HG02588 (cell line): ENCODE data around the gene AMHR2.
"Not testable (repeated sequence)": the region's sequence is repeated elsewhere in the genome, so short reads cannot be mapped to it uniquely, and the experiment has no call there.

Experiments
- ATAC-seq: cut with Tn5 transposase; IDR thresholded peaks from one replicate; pipeline ENCODE4 v1.9.1; 2021; ENCODE audit warnings: mild to moderate bottlenecking, moderate library complexity; ENCODE audit not compliant: unreplicated experiment

AMHR2 gene

GRCh38 chr12:53414756-53415417 lies 8.8 kb upstream of the AMHR2 start:
- ATAC-seq = no peak

- not testable (repeated sequence) for ATAC-seq
These were observed 7.8 kb upstream of the AMHR2 start for GRCh38 chr12:53415752-53416389.

GRCh38 chr12:53417291-53417816 lies 6.3 kb upstream of the AMHR2 start:
- ATAC-seq = not testable (repeated sequence)

- ATAC-seq = no peak
These were observed 5.4 kb upstream of the AMHR2 start for GRCh38 chr12:53418221-53418620.

GRCh38 chr12:53419756-53420155 lies 3.9 kb upstream of the AMHR2 start:
- ATAC-seq = no peak

GRCh38 chr12:53422247-53422646 lies 1.4 kb upstream of the AMHR2 start:
- ATAC-seq = not testable (repeated sequence)

- ATAC-seq = no peak
These were observed 1.2 kb downstream of the AMHR2 start for GRCh38 chr12:53424626-53425514.

- no peak for ATAC-seq
These were observed 2.0 kb downstream of the AMHR2 start for GRCh38 chr12:53425515-53426150.

GRCh38 chr12:53427905-53428594 lies 4.4 kb downstream of the AMHR2 start:
- no peak for ATAC-seq

- ATAC-seq = no peak
These were observed 5.1 kb downstream of the AMHR2 start for GRCh38 chr12:53428741-53429140.

- ATAC-seq = no peak
These were observed 6.5 kb downstream of the AMHR2 start for GRCh38 chr12:53430116-53430515.

GRCh38 chr12:53431187-53431586 lies 7.5 kb downstream of the AMHR2 start:
- no peak for ATAC-seq

GRCh38 chr12:53435326-53435725 lies 11.7 kb downstream of the AMHR2 start:
- not testable (repeated sequence) for ATAC-seq

GRCh38 chr12:53439582-53439981 lies 15.9 kb downstream of the AMHR2 start:
- ATAC-seq = not testable (repeated sequence)

- ATAC-seq = peak; percentile 97
These were observed 17.6 kb downstream of the AMHR2 start, which contains the start of gene PRR13 for GRCh38 chr12:53441040-53441833. Gene PRR13 (plus strand): TSS chr12:53441734. CDS start chr12:53442715, 981 bp downstream.

- no peak for ATAC-seq
These were observed 20.3 kb downstream of the AMHR2 start for GRCh38 chr12:53443955-53444354.

GRCh38 chr12:53444593-53445325 lies 21.1 kb downstream of the AMHR2 start:
- not testable (repeated sequence) for ATAC-seq

GRCh38 chr12:53450936-53451335 lies 27.3 kb downstream of the AMHR2 start:
- no peak for ATAC-seq
